Left ventricle myocardium inferior (tissue), 1 donor: Measurements from ENCODE around the gene RFC3. TPM values are rescaled to one million over a fixed set of nuclear protein-coding genes. Genes with fewer than 3 reads are reported as not detected.

Experiments
- DNase-seq: peaks from one replicate; pipeline ENCODE4 v3.0.0-alpha.2; 2020
- H3K27ac ChIP-seq: fragments of 200-600 bp; replicated peaks from 2 replicates; pipeline ENCODE4 v1.8.0; 2021
- H3K27me3 ChIP-seq: fragments of 200-600 bp; 2 replicates; pipeline ENCODE4 v1.8.0; 2021; ENCODE audit warnings: low read depth
- H3K36me3 ChIP-seq: fragments of 200-600 bp; 2 replicates; pipeline ENCODE4 v1.8.0; 2021
- H3K4me1 ChIP-seq: fragments of 200-600 bp; 2 replicates; pipeline ENCODE4 v1.8.0; 2021
- H3K4me3 ChIP-seq: fragments of 200-600 bp; 2 replicates; pipeline ENCODE4 v1.8.0; 2021; ENCODE audit warnings: mild to moderate bottlenecking, moderate library complexity
- H3K9me3 ChIP-seq: fragments of 200-600 bp; replicated peaks from 2 replicates; pipeline ENCODE4 v1.8.0; 2021
- intact Hi-C: fragments of 100-400 bp; cut with micrococcal nuclease; formaldehyde crosslinking; loops from one replicate; pipeline ENCODE4 v1.11.0; 2022
- total RNA-seq: library from RNA; stranded (reverse); fragmentation: NEBNext Ultra II Directional; extraction: Animal tissue kit (Norgen Biotek cat#: 25700); gene quantifications from one replicate; pipeline ENCODE4 v1.2.1, GENCODE V29; 2021
- TF ChIP-seq, protein P1 (sequence below): fragments of 200-600 bp; IDR thresholded peaks from 2 replicates; pipeline ENCODE4 v1.8.0; 2021; ENCODE audit warnings: antibody characterized with exemption, mild to moderate bottlenecking, borderline replicate concordance
- donor health status: DM: no; HTN: yes; CAD: no; lungs with severe emphysema.

The RFC3 gene
- total RNA-seq, 1 donor from 2014 or later, result 4.2 TPM

DNA sequence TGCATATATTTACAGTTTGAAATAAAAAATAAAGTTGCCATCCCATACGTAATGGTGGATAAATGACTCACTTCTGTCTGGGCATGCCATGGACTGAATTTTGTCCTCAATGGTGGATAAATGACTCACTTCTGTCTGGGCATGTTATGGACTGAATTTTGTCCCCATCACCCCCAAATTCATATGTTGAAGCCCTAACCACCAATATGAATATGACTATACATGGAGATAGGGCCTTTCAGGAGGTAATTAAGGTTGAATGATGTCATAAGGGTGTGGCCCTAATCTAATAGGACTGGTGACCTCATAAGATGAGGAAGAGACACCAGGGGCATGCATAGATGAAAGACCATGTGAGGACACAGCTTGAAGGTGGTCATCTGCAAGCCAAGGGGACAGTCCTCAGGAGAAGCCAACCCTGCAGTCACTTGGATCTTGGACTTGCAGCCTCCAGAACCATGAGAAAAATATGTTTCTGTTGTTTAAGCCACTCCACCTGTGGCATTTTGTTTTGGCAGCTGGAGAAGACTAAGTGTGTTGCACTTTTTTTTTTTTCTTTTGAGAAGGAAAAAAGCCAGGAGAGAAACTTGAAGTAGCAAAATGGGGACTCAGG lies 41.8 kb downstream of the RFC3 start:
- Histone ChIP-seq H3K27ac (no peak overlapping the region), H3K9me3 (no peaks in the 10 kb centered on the region), H3K4me1 (no peaks in the 10 kb centered on the region), H3K27me3 (no peaks in the 10 kb centered on the region), H3K36me3 (no peaks in the 10 kb centered on the region), H3K4me3 (no peak overlapping the region)
- TF ChIP-seq, protein P1, sequence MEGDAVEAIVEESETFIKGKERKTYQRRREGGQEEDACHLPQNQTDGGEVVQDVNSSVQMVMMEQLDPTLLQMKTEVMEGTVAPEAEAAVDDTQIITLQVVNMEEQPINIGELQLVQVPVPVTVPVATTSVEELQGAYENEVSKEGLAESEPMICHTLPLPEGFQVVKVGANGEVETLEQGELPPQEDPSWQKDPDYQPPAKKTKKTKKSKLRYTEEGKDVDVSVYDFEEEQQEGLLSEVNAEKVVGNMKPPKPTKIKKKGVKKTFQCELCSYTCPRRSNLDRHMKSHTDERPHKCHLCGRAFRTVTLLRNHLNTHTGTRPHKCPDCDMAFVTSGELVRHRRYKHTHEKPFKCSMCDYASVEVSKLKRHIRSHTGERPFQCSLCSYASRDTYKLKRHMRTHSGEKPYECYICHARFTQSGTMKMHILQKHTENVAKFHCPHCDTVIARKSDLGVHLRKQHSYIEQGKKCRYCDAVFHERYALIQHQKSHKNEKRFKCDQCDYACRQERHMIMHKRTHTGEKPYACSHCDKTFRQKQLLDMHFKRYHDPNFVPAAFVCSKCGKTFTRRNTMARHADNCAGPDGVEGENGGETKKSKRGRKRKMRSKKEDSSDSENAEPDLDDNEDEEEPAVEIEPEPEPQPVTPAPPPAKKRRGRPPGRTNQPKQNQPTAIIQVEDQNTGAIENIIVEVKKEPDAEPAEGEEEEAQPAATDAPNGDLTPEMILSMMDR, result no peak
- intact Hi-C loops, result no loop called here
- DNase-seq, result no peak

DNA sequence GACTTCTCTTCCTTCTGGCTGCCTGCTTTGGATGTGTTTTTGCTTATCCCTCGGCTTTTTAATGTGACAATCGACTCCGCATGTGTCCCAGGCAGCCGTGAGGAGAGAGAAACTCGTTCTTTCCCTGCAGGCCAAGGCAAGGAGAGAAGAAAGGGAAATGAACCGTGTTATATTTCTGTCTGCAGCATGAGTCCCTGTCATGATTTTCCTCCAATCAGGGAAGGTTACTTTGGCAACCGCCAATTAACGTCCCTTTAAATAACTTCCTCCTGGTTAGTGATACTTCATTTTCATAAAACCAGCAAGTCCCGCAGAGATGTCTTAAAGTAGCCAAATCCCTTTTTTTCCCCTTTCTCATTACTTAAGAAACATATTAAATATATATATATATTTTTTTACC lies 42.6 kb downstream of the RFC3 start:
- intact Hi-C loops, result no loop called here
- no peak overlapping the region for H3K27ac ChIP-seq
- H3K9me3 ChIP-seq, result no peaks in the 10 kb centered on the region
- no peaks in the 10 kb centered on the region for H3K4me1 ChIP-seq
- H3K4me3 ChIP-seq, result no peak overlapping the region
- TF ChIP-seq, protein P1, result no peak
- no peak for DNase-seq
- no peaks in the 10 kb centered on the region for H3K27me3 ChIP-seq
- H3K36me3 ChIP-seq, result no peaks in the 10 kb centered on the region

DNA sequence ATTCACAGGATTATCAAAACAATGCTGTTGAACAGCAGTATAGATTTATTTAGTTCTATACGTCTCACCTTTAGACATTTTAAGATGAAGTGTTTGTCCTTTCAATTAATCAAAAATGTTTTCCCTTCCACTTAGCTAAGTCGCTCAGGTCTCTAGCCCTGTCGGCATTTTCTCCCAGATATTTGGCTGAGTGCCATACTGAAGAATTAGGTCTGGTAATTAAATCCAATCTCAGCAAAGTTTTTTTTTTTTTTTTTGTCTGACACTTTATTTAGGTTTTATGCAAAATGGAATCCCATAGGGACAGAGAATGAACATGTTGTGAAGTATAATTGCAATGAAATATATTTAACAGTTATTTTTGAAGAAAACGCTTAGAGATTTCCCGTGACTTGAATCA lies 44.1 kb downstream of the RFC3 start:
- TF ChIP-seq, protein P1, result no peak
- Histone ChIP-seq H3K4me3 (no peak overlapping the region), H3K27ac (no peak overlapping the region), H3K4me1 (no peaks in the 10 kb centered on the region), H3K36me3 (no peaks in the 10 kb centered on the region), H3K9me3 (no peaks in the 10 kb centered on the region), H3K27me3 (no peaks in the 10 kb centered on the region)
- DNase-seq, result no peak
- intact Hi-C loops, result no loop called here

GRCh38 chr13:33863188-33863789 lies 45.3 kb downstream of the RFC3 start:
- Histone ChIP-seq H3K27ac (no peak overlapping the region), H3K27me3 (no peaks in the 10 kb centered on the region), H3K4me1 (no peaks in the 10 kb centered on the region), H3K9me3 (no peaks in the 10 kb centered on the region), H3K4me3 (no peak overlapping the region), H3K36me3 (no peaks in the 10 kb centered on the region)
- intact Hi-C loops, result no loop called here
- no peak for DNase-seq
- TF ChIP-seq, protein P1, result no peak

DNA sequence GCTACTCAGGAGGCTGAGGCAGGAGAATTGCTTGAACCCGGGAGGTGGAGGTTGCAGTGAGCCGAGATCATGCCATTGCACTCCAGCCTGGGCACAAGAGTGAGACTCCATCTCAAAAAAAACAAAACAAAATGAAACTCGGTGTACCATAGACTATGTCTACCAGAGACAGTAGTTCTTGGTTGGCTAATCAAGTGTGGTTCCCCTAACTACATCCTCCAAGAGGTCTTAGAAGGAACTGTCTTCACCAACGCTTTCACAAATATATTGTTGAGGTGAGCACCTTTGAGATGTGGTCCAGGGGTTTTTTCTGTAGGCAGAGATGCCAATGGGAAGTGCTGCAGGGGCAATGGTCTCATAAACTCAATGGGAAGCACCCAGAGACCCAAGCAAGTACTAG lies 48.0 kb downstream of the RFC3 start:
- Histone ChIP-seq H3K9me3 (no peaks in the 10 kb centered on the region), H3K27ac (no peak overlapping the region), H3K36me3 (no peaks in the 10 kb centered on the region), H3K4me1 (no peaks in the 10 kb centered on the region), H3K4me3 (no peak overlapping the region), H3K27me3 (no peaks in the 10 kb centered on the region)
- intact Hi-C loops, result no loop called here
- TF ChIP-seq, protein P1, result no peak
- DNase-seq, result no peak
